NCI-H510A (cell line): ENCODE measurements around the gene MAD2L1BP.
A peak's percentile ranks its signal among the peaks of the same experiment; 100 is the strongest.
"Not testable (repeated sequence)": the region's sequence is repeated elsewhere in the genome, so short reads cannot be mapped to it uniquely, and the experiment has no call there.

Experiments used
- DNase-seq: peaks from one replicate; lab custom pipeline; 2025; lab: John Stamatoyannopoulos, UW

Gene MAD2L1BP, protein sequence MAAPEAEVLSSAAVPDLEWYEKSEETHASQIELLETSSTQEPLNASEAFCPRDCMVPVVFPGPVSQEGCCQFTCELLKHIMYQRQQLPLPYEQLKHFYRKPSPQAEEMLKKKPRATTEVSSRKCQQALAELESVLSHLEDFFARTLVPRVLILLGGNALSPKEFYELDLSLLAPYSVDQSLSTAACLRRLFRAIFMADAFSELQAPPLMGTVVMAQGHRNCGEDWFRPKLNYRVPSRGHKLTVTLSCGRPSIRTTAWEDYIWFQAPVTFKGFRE

GRCh38 chr6:43635387-43636307, at the start of gene MAD2L1BP:
TSS of gene MAD2L1BP (plus strand) at chr6:43635840. CDS start at chr6:43635876, 36 bp downstream.
- peak; percentile 93 for DNase-seq

DNA sequence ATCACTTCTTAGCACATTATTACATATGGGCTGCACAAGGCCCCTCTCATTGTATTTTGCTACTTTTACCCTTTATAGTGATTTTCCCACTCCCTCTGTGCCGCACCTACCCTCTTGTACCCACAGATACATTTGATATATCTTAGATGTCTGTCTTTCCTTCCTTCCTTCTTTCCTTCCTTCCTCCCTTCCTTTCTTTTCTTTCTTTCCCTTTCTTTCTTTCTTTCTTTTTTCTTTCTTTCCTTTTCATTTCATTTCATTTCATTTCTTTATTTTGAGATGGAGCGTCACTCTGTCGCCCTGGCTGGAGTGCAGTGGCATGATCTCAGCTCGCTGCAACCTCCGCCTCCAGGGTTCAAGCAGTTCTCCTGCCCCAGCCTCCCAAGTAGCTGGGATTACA, 47.4 kb upstream of the MAD2L1BP start:
- no peak for DNase-seq

- DNase-seq = not testable (repeated sequence)
Measured at GRCh38 chr6:43589564-43589963, 46.1 kb upstream of the MAD2L1BP start.

DNA sequence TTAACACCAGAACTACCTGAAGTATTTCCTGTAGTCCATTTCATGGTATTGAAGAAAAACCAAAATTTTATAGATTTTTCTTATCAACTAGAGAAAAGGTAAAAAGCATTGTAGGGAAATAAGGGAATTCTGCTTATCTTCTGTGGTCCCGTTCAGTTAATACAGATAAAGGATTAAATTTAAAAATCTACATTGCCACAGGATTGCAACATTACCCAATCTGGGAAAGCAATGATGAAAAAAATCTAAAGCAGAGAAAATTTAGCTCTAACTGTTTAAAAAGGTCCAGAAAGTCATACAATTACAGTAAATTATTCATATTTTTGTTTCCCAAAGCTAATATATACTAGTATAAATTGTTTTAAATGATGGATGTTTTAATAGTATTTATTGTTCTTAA, 41.7 kb upstream of the MAD2L1BP start:
- no peak for DNase-seq

DNA sequence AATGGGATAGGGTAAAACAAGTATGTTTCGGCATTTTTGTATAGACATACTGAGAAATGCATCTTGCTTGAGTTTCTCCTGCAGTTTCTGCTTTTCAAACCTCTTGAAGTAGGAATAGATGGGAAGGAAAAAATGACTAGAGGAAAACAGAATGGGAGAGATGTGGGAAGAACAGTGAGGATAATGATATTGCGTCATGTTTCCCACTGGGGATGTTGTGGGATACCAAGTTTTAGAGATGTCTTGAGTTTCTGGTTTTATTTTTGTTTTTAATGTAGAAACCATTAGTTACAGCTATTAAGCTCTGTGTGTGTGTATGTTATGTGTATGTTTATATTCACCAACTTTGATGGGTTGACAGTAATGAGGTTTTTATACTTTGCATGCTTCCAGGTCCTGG, 35.0 kb upstream of the MAD2L1BP start:
- DNase-seq = no peak

GRCh38 chr6:43604174-43604573, 31.5 kb upstream of the MAD2L1BP start:
- DNase-seq = no peak

- DNase-seq = no peak
Measured at GRCh38 chr6:43606019-43606418, 29.6 kb upstream of the MAD2L1BP start.

GRCh38 chr6:43608310-43608763, 27.3 kb upstream of the MAD2L1BP start:
- peak; percentile 42 for DNase-seq

GRCh38 chr6:43608807-43609206, 26.8 kb upstream of the MAD2L1BP start:
- DNase-seq = no peak

- no peak for DNase-seq
Measured at GRCh38 chr6:43609402-43609801, 26.2 kb upstream of the MAD2L1BP start.

GRCh38 chr6:43610431-43610830, 25.2 kb upstream of the MAD2L1BP start:
- no peak for DNase-seq

GRCh38 chr6:43613721-43614395, 21.8 kb upstream of the MAD2L1BP start:
- no peak for DNase-seq

GRCh38 chr6:43614396-43614730, 21.3 kb upstream of the MAD2L1BP start:
- no peak for DNase-seq

GRCh38 chr6:43616725-43617472, 18.7 kb upstream of the MAD2L1BP start:
- DNase-seq = no peak

DNA sequence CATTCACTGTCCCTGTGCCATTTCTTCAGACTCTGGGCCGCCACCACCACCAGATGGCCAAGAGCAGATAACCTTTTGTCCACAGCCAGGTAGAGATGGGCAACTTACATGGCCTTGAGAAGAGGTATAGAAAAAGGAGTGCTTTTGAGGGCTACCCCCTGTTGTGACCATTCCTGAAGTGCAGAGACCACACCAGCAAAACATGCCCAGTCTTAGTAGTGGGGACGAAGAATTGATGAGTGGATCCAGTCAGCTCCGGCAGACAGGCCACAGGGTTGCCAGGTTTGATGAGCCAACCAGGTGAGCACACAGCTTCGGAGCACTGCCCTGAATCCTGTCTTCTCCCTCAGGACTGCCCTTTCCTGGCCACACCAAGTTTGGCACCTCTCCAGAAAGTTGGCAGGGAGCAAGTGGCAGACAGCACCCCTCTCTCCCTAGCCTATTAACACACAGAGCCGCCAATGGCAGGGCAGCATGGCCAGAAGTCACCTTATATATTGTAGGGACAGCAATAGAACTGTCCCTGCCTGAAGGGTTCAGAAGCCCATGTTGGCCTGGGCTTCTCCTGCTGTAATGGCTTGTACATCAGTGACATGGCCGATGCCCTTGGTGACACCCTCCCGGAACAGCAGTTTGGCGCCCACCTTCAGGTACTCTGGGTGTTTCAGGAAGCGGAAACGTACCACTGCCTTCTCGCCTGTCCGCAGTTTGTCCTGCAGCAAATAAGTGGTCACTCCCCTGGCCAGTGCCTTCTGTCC, 14.4 kb upstream of the MAD2L1BP start:
- DNase-seq = no peak

GRCh38 chr6:43621836-43622180, 13.8 kb upstream of the MAD2L1BP start:
- DNase-seq = no peak

- DNase-seq = no peak
Measured at GRCh38 chr6:43622541-43622940, 13.1 kb upstream of the MAD2L1BP start.

GRCh38 chr6:43623880-43624785, 11.5 kb upstream of the MAD2L1BP start:
- DNase-seq = no peak

DNA sequence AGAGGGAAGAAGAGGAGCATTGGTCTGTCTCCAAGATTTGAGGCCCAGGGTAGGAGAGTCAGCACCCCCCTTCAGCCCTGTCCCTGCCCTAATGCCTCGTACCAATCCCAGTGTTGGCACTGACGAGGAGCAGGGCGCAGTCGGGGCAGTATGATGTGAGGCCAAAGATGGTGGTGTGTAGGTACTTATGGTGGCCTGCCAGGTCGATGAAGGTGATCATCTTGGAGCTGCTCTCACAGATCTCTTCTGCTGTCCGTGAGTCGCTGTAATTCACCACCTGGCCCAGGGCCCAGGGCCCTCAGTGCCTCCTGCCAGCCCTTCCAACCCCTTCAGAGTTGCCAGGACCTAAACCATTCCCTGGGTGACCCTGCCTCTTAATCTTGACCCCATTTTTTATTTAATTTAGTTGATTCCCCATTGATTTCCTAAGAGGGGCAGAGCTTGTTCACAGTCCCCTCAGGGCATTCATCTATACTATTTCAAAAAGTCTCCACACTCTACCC, 10.8 kb upstream of the MAD2L1BP start:
- no peak for DNase-seq

GRCh38 chr6:43625393-43625992, 10.1 kb upstream of the MAD2L1BP start:
- DNase-seq = no peak
